ENCODE measurements around the gene HSD17B12. TPM values are rescaled to one million over a fixed set of nuclear protein-coding genes. Genes with fewer than 3 reads are reported as not detected.

HSD17B12 gene
- total RNA-seq, 1 donor from 2014 or later = 102 TPM

DNA sequence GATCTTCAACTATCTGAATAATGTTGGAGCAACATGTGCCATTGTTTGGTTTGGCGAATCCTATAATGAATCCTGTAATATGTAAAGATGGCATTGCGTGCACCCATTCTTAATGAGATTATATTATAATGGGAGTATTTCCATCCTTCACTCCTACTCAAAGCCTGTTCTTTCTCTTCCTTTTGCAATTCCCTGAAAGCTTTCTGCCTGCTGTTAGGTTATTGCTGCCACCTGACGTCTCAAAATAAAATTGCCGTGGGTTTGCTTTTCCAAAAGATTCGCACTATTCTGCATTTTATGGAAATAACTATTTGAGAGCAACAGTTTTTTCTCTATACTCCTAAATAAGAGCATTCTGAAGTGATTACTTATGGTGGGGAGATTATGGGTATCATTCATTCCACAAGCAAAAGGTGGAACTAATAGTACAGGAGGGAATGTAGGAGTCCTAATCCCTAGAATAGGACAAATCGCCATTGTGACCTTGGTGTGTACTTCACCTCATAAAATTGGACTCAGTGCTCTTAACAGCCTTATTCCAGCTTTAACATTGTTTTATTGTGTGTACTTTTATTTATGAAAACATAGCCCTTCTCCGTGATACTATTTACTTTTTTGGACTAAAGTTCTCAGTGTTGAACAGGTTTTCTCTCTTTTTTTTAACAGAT lies 130.5 kb downstream of the HSD17B12 start:
- Histone ChIP-seq H3F3A (ENCODE audit: low read depth) (no peaks in the 10 kb centered on the region), H2AFZ (replicated peaks) (no peak overlapping the region), H4K20me1 (ENCODE audit: low read depth) (no peaks in the 10 kb centered on the region), H3K4me3 (no peak overlapping the region), H3K4me2 (no peak overlapping the region), H3K9ac (no peak overlapping the region), H3K27ac (no peak overlapping the region), H3K36me3 (no peaks in the 10 kb centered on the region), H3K9me3 (ENCODE audit: low read depth) (no peaks in the 10 kb centered on the region), H3K27me3 (no peaks in the 10 kb centered on the region), H3K79me2 (ENCODE audit: low read depth) (no peaks in the 10 kb centered on the region), H3K4me1 (no peaks in the 10 kb centered on the region)
- Mint-ChIP-seq H3K4me1 (no peaks in the 10 kb centered on the region), H3K36me3 (peaks cover 8% of the 10 kb centered on the region), H3K27ac (no peak overlapping the region), H3K9me3 (no peaks in the 10 kb centered on the region), H3K4me3 (no peak overlapping the region), H3K27me3 (ENCODE audit: insufficient read depth, low read depth) (no peaks in the 10 kb centered on the region)
- DNase-seq (ENCODE audit: low spot score) = no peak
- TF ChIP-seq, protein P1, sequence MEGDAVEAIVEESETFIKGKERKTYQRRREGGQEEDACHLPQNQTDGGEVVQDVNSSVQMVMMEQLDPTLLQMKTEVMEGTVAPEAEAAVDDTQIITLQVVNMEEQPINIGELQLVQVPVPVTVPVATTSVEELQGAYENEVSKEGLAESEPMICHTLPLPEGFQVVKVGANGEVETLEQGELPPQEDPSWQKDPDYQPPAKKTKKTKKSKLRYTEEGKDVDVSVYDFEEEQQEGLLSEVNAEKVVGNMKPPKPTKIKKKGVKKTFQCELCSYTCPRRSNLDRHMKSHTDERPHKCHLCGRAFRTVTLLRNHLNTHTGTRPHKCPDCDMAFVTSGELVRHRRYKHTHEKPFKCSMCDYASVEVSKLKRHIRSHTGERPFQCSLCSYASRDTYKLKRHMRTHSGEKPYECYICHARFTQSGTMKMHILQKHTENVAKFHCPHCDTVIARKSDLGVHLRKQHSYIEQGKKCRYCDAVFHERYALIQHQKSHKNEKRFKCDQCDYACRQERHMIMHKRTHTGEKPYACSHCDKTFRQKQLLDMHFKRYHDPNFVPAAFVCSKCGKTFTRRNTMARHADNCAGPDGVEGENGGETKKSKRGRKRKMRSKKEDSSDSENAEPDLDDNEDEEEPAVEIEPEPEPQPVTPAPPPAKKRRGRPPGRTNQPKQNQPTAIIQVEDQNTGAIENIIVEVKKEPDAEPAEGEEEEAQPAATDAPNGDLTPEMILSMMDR (IDR thresholded peaks at IDR 0.05) = peak; percentile 33
- TF ChIP-seq EZH2 (IDR thresholded peaks at IDR 0.05) = no peak

DNA sequence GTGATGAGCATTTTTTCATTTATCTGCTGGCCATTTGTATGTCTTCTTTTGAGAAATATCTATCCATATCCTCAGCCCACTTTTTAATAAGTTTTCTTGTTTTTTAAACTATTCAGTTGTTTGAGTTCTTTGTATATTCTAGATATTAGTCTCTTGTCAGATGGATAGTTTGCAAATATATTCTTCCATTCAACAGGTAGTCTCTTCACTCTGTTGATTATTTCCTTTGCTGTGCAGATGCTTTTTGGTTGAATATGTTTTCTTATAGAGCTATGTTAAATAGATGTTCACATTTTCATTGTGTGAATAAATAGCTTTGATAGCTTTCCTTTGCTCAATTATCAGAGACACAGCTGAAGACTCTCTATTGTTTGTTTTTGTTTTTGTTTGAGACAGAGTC lies 131.9 kb downstream of the HSD17B12 start:
- H3K27me3 Mint-ChIP-seq (ENCODE audit: insufficient read depth, low read depth) = no peaks in the 10 kb centered on the region
- no peaks in the 10 kb centered on the region for H3K27me3 ChIP-seq
- DNase-seq (ENCODE audit: low spot score) = no peak
- H3K27ac ChIP-seq = no peak overlapping the region
- H3K4me1 ChIP-seq = no peaks in the 10 kb centered on the region
- H3K4me3 Mint-ChIP-seq = no peak overlapping the region
- no peak overlapping the region for H3K4me2 ChIP-seq
- H3F3A ChIP-seq (ENCODE audit: low read depth) = no peaks in the 10 kb centered on the region
- H3K4me1 Mint-ChIP-seq = no peaks in the 10 kb centered on the region
- TF ChIP-seq, protein P1 (IDR thresholded peaks at IDR 0.05) = no peak
- no peak for TF ChIP-seq EZH2phosphoT487 (IDR thresholded peaks at IDR 0.05)
- TF ChIP-seq EZH2 (IDR thresholded peaks at IDR 0.05) = no peak
- peaks cover 5% of the 10 kb centered on the region for H3K36me3 Mint-ChIP-seq
- H3K9me3 ChIP-seq (ENCODE audit: low read depth) = no peaks in the 10 kb centered on the region
- no peaks in the 10 kb centered on the region for H3K9me3 Mint-ChIP-seq
- no peak overlapping the region for H3K9ac ChIP-seq
- H2AFZ ChIP-seq (replicated peaks) = no peak overlapping the region
- no peak overlapping the region for H3K4me3 ChIP-seq
- H3K79me2 ChIP-seq (ENCODE audit: low read depth) = no peaks in the 10 kb centered on the region
- H3K27ac Mint-ChIP-seq = no peak overlapping the region
- no peaks in the 10 kb centered on the region for H4K20me1 ChIP-seq (ENCODE audit: low read depth)
- H3K36me3 ChIP-seq = no peaks in the 10 kb centered on the region

DNA sequence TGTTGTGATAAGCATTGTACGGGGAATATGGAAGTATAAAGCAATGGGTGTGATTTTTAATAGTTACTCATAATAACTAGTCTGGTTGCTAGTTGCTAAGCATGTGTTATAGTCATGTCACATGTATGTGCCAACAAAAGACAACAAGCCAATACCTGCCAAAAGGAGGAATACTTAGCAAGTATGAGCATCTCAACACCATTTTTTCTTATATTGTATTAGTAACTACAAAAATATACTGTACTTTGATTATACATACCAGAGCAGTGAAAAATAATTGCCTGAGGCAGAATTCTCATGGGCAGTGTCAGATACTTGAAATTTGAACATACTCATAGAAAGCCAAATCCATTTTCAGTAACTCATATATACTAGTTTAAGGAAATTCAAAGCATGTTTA lies 137.7 kb downstream of the HSD17B12 start:
- Mint-ChIP-seq H3K27ac (no peak overlapping the region), H3K4me1 (no peaks in the 10 kb centered on the region), H3K27me3 (ENCODE audit: insufficient read depth, low read depth) (peaks cover 2% of the 10 kb centered on the region), H3K36me3 (peaks cover 5% of the 10 kb centered on the region), H3K9me3 (no peaks in the 10 kb centered on the region), H3K4me3 (no peak overlapping the region)
- H4K20me1 ChIP-seq (ENCODE audit: low read depth) = no peaks in the 10 kb centered on the region
- H3K27ac ChIP-seq = no peak overlapping the region
- no peaks in the 10 kb centered on the region for H3F3A ChIP-seq (ENCODE audit: low read depth)
- no peak overlapping the region for H3K9ac ChIP-seq
- H3K4me2 ChIP-seq = no peak overlapping the region
- DNase-seq (ENCODE audit: low spot score) = no peak
- H3K4me1 ChIP-seq = no peaks in the 10 kb centered on the region
- H3K79me2 ChIP-seq (ENCODE audit: low read depth) = no peaks in the 10 kb centered on the region
- H3K36me3 ChIP-seq = no peaks in the 10 kb centered on the region
- H3K4me3 ChIP-seq = no peak overlapping the region
- no peaks in the 10 kb centered on the region for H3K9me3 ChIP-seq (ENCODE audit: low read depth)
- no peak for TF ChIP-seq EZH2 (IDR thresholded peaks at IDR 0.05)
- TF ChIP-seq EZH2phosphoT487 (IDR thresholded peaks at IDR 0.05) = no peak
- TF ChIP-seq, protein P1 (IDR thresholded peaks at IDR 0.05) = no peak
- H2AFZ ChIP-seq (replicated peaks) = no peak overlapping the region
- H3K27me3 ChIP-seq = no peaks in the 10 kb centered on the region

All from neural progenitor cell (in vitro differentiated cells).